ENCODE measurements around the gene HNRNPH2. TPM values are rescaled to one million over a fixed set of nuclear protein-coding genes. Genes with fewer than 3 reads are reported as not detected.

Gene HNRNPH2
- total and polyA plus RNA-seq, 9 of the 15 experiments (the other 6 are each of a cell fraction or from before 2014, with no cell fraction given) = 40.0 to 130 (median 60.3) TPM

DNA sequence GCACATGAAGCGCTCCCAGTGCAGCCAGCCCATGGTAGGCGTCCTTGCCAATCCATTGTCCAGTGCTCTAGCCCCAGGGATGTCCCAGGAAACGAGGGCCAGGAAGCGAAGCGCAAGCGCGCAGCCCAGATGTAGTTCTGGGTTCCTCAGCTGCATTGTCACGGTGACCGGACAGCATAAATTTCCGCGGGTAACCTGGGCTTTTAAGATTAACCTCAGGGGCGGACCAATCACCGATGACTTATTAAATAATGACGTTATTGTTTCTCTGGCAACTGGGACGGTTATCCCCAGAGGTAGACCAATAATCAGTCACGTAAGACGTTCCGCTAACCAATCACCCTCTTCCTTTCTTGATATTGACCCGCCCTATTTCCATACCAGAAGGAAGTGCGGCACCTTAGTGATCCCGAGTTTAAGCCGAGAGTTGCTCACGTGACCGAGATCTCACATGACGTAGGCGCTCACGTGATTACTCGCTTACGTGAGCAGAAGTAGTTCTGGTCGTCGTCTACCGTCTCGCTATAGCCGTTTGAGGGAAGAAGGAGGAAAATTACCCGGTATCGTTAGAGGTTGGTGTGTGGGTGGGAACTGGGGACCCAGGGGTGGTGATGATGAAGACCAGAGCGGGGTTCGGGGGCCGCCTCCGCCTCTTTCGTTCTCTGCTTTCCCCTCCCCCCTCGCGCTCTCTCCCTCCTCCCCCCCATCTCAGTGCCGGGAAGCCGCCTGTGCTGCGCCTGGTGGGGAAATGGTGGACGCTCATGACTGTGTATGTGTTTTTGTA lies at the start of gene HNRNPH2, which contains the start of gene GLA (continued):
- TF ChIP-seq, protein P1, sequence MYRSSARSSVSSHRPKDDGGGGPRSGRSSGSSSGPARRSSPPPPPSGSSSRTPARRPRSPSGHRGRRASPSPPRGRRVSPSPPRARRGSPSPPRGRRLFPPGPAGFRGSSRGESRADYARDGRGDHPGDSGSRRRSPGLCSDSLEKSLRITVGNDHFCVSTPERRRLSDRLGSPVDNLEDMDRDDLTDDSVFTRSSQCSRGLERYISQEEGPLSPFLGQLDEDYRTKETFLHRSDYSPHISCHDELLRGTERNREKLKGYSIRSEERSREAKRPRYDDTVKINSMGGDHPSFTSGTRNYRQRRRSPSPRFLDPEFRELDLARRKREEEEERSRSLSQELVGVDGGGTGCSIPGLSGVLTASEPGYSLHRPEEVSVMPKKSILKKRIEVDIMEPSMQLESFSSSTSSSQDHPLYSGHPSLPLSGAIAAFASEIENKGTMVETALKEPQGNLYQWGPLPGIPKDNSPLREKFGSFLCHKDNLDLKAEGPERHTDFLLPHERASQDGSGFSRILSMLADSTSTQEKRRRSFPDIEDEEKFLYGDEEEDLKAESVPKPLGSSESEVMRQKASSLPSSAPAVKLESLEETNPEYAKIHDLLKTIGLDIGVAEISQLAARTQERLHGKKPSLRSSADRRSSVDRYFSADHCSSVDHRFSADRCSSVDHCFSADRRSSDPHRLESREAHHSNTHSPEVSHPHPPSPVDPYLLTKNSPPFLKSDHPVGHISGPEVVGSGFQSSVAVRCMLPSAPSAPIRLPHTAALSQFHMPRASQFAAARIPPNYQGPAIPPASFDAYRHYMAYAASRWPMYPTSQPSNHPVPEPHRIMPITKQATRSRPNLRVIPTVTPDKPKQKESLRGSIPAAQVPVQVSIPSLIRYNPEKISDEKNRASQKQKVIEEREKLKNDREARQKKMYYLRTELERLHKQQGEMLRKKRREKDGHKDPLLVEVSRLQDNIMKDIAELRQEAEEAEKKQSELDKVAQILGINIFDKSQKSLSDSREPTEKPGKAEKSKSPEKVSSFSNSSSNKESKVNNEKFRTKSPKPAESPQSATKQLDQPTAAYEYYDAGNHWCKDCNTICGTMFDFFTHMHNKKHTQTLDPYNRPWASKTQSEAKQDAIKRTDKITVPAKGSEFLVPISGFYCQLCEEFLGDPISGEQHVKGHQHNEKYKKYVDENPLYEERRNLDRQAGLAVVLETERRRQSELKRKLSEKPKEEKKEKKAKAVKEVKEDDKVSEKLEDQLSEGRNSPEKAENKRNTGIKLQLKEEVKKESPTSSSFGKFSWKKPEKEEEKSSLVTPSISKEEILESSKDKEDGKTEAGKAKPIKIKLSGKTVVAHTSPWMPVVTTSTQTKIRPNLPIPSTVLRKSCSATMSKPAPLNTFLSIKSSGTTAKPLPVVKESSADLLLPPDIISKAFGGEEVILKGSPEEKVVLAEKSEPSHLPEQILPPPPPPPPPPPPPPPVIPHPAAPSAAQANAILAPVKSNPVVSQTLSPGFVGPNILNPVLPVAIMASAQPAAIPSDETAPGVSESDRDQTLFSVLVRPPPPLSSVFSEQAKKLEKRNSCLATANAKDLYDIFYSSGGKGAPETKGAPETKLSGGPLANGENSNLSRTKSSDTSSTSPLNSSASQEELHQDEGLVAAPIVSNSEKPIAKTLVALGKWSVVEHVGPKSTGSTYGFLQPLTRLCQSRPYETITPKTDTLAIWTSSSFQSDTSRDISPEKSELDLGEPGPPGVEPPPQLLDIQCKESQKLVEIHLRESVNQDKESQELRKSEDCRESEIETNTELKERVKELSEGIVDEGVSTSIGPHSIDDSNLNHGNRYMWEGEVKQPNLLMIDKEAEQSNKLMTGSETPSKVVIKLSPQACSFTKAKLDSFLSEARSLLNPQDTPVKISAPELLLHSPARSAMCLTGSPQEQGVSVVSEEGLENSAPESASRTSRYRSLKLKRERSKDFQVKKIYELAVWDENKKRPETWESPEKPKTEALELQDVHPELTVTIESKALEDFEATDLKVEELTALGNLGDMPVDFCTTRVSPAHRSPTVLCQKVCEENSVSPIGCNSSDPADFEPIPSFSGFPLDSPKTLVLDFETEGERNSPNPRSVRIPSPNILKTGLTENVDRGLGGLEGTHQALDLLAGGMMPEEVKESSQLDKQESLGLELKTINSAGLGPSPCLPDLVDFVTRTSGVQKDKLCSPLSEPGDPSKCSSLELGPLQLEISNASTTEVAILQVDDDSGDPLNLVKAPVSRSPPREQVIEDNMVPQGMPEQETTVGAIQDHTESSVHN (IDR thresholded peaks at IDR 0.05; ENCODE audit: borderline replicate concordance in 1 of 2, low read depth in 1 of 2) = peak in 1 of 2 experiments; percentile 87; a peak in 2 of 4 replicates
- TF ChIP-seq BCL6 (CRISPR knock-in tag; IDR thresholded peaks at IDR 0.05) = no peak
- TF ChIP-seq BRF1 (IDR thresholded peaks at IDR 0.05; ENCODE audit: borderline replicate concordance, extremely low read depth, insufficient read length) = no peak
- no peak; the same call in none of the 2 replicates for TF ChIP-seq ZNF263 (CRISPR knock-in tag; IDR thresholded peaks at IDR 0.05; ENCODE audit: borderline replicate concordance)
- no peak for TF ChIP-seq ZNF707 (CRISPR knock-in tag; conservative IDR thresholded peaks at IDR 0.05)
- TF ChIP-seq ETV5 (CRISPR knock-in tag; IDR thresholded peaks at IDR 0.05; ENCODE audit: low read depth) = no peak
- no peak for TF ChIP-seq ZNF830 (CRISPR knock-in tag; IDR thresholded peaks at IDR 0.05)
- TF ChIP-seq, protein P2, sequence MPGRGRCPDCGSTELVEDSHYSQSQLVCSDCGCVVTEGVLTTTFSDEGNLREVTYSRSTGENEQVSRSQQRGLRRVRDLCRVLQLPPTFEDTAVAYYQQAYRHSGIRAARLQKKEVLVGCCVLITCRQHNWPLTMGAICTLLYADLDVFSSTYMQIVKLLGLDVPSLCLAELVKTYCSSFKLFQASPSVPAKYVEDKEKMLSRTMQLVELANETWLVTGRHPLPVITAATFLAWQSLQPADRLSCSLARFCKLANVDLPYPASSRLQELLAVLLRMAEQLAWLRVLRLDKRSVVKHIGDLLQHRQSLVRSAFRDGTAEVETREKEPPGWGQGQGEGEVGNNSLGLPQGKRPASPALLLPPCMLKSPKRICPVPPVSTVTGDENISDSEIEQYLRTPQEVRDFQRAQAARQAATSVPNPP (IDR thresholded peaks at IDR 0.05; ENCODE audit: borderline replicate concordance, insufficient read depth, insufficient read length) = no peak
- TF ChIP-seq DMBX1 (CRISPR knock-in tag; IDR thresholded peaks at IDR 0.05; ENCODE audit: borderline replicate concordance) = no peak
- no peak for TF ChIP-seq LARP7 (IDR thresholded peaks at IDR 0.05)
- TF ChIP-seq, protein P3, sequence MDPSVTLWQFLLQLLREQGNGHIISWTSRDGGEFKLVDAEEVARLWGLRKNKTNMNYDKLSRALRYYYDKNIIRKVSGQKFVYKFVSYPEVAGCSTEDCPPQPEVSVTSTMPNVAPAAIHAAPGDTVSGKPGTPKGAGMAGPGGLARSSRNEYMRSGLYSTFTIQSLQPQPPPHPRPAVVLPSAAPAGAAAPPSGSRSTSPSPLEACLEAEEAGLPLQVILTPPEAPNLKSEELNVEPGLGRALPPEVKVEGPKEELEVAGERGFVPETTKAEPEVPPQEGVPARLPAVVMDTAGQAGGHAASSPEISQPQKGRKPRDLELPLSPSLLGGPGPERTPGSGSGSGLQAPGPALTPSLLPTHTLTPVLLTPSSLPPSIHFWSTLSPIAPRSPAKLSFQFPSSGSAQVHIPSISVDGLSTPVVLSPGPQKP (CRISPR knock-in tag; IDR thresholded peaks at IDR 0.05) = no peak
- TF ChIP-seq, protein P4, sequence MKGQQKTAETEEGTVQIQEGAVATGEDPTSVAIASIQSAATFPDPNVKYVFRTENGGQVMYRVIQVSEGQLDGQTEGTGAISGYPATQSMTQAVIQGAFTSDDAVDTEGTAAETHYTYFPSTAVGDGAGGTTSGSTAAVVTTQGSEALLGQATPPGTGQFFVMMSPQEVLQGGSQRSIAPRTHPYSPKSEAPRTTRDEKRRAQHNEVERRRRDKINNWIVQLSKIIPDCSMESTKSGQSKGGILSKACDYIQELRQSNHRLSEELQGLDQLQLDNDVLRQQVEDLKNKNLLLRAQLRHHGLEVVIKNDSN (CRISPR knock-in tag; IDR thresholded peaks at IDR 0.05) = peak; percentile 99
- TF ChIP-seq, protein P5, sequence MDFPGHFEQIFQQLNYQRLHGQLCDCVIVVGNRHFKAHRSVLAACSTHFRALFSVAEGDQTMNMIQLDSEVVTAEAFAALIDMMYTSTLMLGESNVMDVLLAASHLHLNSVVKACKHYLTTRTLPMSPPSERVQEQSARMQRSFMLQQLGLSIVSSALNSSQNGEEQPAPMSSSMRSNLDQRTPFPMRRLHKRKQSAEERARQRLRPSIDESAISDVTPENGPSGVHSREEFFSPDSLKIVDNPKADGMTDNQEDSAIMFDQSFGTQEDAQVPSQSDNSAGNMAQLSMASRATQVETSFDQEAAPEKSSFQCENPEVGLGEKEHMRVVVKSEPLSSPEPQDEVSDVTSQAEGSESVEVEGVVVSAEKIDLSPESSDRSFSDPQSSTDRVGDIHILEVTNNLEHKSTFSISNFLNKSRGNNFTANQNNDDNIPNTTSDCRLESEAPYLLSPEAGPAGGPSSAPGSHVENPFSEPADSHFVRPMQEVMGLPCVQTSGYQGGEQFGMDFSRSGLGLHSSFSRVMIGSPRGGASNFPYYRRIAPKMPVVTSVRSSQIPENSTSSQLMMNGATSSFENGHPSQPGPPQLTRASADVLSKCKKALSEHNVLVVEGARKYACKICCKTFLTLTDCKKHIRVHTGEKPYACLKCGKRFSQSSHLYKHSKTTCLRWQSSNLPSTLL (IDR thresholded peaks at IDR 0.05) = no peak

Measured in K562 (cell line).